Left lobe of liver (tissue), 2 donors: ENCODE measurements around the gene WARS2. TPM values are rescaled to one million over a fixed set of nuclear protein-coding genes. Genes with fewer than 3 reads are reported as not detected.
A peak's percentile ranks its signal among the peaks of the same experiment; 100 is the strongest.

Experiments used
- ATAC-seq: fragments of 200-7000 bp; cut with Tn5 transposase; one replicate; pipeline ENCODE4 v1.9.1; 2020; ENCODE audit warnings: mild to moderate bottlenecking, moderate library complexity
- DNase-seq: peaks from one replicate; pipeline ENCODE4 v3.0.0-alpha.2; 2020; ENCODE audit warnings: low spot score
- total RNA-seq: library from RNA; stranded (reverse); gene quantifications from one replicate; pipeline ENCODE4 v1.2.1, GENCODE V29; 2021
- donor health status: DM: no; HTN: no; CAD: no; lungs with moderate emphysema.
- donor health status: DM: no; HTN: yes; CAD: no.

The WARS2 gene
- total RNA-seq, 1 donor from 2014 or later, result 4.7 TPM

DNA sequence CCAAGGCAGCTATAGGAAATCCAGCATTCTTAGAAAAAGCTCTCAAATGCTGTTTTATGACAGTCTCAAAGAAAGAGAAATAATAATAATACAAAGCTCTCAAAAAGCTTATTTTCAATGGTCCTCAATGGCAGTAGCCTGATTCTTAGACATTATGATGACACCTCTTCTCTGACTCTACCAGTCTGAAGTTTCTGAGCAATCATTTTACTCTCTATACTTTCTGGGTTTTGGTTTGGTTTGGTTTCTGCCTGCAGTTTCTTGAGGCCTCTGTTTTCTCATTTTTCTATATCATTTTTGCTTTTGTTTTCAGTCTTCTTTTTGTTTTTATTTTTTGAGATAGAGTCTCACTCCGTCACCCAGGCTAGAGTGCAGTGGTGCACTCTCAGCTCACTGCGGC lies 102.1 kb downstream of the WARS2 start:
- no peak for ATAC-seq
- DNase-seq, result no peak

DNA sequence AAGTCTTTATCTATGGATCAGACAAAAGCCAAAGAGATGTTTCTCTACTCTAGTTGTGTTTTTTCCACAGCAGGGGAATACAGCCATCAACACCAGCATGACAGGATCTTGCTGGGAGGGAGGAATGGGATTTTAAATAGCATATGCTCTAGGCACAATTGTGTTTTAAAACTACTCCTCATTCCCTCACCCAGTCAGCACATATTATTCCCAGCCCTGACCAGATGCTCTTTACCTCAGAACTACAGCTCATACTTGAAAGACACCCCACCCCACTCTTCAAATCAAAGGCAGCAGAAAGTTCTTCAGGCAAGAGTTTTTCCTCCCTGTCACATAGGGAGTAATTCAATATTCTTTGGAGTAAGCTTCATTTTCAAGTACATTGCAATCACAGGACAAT lies 106.1 kb downstream of the WARS2 start:
- ATAC-seq (no peak), DNase-seq (no peak)

DNA sequence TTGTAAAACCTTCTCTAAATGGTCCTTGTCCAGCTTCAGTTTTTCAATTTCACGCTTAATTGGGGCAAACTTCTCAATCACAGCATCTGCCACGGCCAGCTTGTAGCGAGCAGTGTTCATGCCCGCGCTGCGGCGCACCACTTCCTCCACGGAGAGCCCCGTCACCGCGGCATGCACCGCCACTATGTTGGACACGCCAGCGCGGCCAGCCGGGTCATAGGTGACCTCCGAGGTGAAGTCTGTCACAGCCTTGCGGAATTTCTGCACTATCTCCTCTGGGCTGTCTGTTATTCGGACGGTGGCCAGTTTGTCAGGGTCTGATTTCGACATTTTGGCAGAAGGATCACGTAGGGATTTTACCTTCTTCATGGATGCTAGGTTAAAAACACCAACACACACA lies 107.5 kb downstream of the WARS2 start:
- ATAC-seq, result no peak
- DNase-seq, result no peak

DNA sequence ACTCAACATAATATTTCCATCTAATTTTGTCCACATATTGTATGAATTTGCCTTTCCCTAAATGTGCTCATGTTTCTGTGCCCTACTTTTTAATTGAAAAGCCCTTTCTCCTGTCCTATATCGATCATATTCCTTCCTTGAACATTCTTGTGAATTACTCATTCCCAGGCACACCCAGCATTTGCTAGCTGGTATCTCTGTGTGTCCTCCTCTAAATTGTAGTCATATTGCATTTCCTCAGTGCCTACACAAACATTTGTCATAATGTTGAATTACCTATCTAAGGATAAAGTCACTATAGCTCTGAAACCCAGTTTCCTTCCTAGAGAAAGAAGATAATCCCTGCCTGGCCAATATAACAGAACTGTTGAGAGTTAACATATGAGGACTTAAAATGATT lies 112.7 kb downstream of the WARS2 start:
- ATAC-seq, result no peak

DNA sequence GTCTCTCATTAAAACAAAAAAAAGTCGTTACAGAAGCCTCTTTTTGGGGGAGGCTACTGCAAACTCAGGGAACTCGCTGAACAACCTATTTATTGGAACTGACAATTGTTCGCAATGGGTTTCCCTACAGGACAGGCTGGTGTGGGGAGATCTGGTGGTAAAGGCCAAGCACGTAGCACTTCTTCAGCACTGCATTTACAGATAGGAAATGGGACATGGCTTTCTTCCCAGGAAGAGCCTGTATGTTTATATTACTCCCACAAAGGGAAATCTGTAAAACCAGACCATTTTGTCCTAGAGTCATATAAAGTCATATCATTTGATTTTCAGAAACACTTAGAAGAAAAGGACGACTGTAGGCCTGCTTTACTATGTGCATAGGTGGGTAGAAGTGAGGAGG lies 113.5 kb downstream of the WARS2 start:
- no peak for ATAC-seq
- DNase-seq, result no peak

More for the DNA sequence above, 112.7 kb downstream of the WARS2 start:
- DNase-seq, result no peak

DNA sequence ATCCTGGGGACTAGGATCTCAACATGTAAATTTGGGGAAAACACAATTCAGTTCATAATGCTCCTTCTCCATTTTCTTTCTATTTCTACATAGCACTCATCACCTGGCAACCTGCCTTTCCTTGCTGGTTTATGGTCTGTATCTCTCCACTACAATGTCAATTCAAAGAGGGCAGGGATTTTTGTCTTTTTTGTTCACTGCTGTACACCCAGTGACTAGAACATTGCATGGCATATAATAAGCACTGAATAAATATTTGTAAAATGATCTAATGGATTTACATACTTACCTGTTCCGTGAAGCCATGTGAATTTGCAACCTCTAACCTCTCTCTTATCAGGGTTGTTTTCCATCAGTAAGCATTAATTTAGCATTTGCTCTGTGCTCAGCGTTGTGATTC lies 124.9 kb downstream of the WARS2 start:
- ATAC-seq, result no peak

DNA sequence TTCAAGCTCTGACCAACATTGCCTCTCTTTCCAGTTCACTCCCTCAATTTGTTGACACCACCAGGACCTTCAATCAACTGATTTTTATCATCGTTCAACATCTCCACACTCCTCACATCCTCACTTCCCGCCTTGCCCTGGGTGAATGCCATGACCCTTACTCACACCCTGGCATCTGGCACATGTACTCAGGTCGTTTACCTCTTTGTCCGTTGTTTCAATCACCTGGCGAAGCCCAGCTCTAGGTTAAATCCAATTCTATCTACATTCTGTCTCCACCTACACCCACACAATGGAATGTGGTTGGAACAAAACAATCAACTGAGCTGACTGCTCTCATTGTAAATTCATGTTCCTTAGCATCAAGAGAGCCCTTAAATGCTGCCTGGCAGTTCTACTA lies 128.1 kb downstream of the WARS2 start:
- ATAC-seq, result no peak

More for the DNA sequence above, 124.9 kb downstream of the WARS2 start:
- no peak for DNase-seq

DNA sequence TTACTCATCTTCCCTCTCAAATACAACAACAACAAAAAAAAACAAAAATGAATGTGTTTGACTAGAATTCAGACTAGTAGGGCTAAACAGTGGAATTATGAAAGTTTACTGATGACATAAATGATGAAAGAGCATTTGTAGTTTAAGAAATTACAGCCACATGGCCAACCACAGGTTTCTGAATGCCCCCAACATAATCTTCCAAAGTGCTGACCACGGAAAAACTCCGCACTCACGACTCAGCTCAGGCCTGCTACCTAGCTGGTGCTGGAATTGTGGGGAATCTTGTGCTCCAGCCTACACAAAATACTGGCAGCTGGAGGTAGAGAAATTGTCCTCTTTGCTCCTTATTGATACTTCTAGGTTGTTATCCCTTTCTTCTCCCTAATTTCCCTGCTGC lies 128.7 kb downstream of the WARS2 start:
- ATAC-seq (no peak), DNase-seq (no peak)

More for the DNA sequence above, 128.1 kb downstream of the WARS2 start:
- no peak for DNase-seq

DNA sequence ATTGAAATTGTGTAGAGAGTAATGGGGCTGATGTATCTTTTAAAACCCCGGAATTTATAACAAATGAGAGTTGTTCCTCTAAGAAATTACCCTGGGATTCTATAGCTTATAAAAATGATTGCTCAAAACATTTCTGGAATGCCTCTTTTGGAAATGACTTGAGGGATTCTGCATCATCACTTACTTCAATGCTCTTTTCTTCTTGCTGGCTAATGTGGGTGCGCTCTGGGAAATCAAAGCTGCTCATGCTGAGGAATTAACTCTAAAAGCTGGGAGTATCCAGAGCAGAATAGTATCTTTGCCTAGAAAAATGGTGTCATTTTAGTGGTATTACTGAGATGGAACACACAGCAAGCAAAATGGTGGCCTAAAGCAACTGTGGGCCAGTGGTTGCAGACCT lies 129.3 kb downstream of the WARS2 start:
- no peak for DNase-seq
- no peak for ATAC-seq

DNA sequence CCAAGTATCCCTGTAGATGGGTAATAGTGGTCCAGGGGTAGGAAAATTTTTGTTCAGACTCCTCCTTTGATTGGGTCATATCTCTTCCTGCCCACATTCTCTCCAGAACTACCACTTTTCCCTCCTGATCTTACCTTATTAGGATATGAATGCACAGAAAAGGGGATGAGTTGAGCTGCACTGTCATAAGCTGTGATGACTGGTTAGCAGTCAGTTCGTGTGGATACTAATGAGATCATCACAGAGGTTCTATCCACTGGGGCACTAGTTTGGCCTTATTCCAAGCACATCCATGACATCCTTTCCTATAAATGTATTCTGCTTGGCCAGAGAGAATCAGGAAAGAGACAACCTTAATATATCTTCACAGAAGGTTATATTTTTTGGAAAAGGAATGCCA lies 130.3 kb downstream of the WARS2 start:
- DNase-seq (no peak), ATAC-seq (no peak)

DNA sequence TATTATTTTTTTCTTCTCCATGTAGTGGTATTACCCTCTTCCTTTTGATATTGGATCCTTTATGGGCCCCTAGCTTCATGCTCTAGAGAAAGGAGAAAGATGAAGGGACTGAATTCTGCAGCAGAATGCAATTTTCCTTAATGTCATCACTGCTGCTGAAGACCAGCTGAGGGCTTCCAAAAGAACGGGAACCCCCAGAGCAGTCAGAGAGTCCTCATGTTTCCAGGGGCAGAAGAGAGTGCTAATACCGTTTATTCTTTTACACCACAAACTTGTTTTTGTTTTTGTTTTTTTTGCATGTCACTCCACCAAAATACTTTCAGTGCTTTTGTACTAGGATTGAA lies 131.2 kb downstream of the WARS2 start:
- DNase-seq (no peak), ATAC-seq (no peak)

DNA sequence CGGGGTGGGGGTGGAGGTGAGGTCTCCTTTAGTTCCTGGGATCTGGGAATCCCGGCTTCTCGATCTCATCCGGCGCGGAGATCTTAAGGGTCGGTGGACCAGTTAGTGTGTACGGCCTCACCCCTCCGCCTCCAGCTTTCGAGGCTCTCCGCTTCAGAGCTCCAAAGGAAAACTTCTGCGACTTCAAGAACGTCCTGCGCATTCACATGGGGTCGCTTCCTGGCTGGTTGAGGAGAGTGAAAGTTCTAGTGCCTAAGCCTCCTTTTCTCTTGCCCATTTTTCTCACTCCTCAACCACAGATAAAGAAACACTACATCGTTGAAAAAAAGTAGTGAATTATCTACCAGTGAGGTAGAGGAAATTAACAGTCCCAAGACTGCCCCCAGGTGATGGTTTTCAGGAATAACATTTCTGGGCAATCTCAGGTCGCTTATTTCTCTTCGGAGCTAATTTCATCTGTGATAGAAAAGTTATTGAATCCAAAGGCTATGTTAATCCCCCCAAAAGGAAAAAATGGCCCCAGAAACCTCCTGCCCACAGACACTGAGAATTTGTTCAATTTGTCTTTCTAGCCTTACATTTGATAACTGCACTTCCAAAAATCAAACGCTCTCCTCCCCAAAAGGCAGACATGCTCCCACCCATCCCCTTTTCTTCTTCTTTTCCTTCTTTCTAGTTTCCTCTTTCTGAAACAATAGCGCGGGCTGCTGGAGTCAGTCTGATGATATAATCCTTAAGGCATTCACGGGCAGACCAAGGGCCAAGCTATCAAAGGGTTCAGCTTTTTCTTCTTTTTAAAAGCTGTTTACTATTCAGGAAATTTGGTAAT lies 131.8 kb downstream of the WARS2 start:
- no peak for DNase-seq
- ATAC-seq, result peak; percentile 91

DNA sequence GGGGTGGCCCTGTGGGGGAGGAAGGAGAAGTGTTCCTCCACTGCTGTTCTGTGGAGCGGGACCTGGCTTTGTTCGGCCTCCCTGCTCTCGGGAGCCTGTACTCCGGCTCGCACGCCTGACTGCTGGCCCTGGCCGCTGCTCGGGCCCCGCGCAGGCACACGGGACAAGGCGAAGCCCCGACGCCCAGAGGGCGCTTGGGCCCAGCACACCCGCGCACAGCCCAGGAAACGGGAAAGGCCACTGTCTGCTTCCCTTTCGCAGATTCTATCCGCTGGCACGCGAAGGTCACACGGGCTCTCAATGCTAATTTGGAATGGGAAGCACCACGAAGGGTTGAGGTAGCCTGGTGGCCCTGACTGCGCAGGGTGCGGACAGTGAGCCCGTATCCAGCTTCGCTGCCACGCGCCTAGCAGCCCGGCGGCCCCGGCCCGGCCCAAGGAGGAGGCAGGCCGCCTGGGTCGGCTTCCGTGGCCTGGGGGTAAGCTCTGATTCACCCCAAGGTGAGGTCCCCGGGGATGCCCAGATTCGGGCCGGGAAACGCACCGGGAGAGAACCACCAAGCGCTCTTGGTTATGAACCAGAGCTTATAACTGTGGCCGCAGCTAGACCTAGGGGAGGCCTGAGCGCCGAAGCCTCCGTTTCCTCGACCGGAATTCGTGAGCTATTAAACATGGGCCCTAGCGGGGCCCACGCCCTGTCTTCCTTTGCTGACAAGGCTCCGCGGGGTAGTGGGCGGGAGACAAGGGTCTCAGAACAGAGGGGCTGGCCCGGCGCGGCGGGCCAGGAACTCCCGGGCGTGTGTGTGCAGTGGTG lies 132.6 kb downstream of the WARS2 start:
- ATAC-seq, result peak; percentile 65

DNA sequence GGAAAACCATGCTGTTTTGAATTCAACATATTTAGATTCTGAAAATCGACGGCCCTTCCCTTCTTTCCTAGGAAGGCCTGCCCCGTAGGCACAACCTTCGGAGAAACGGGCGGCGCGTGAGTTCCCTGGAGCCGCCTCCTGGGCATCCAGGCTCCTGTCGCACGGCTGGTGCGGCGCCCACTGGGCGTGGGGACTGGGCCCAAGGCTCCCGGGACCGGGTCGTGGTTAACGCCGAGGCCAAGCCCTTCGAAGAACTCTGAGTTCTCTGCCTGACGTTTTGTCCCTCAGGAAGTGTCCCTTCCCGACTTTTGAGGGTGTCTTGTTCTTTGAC lies 133.1 kb downstream of the WARS2 start:
- ATAC-seq, result no peak
- no peak for DNase-seq

More for the DNA sequence above, 132.6 kb downstream of the WARS2 start:
- no peak for DNase-seq

DNA sequence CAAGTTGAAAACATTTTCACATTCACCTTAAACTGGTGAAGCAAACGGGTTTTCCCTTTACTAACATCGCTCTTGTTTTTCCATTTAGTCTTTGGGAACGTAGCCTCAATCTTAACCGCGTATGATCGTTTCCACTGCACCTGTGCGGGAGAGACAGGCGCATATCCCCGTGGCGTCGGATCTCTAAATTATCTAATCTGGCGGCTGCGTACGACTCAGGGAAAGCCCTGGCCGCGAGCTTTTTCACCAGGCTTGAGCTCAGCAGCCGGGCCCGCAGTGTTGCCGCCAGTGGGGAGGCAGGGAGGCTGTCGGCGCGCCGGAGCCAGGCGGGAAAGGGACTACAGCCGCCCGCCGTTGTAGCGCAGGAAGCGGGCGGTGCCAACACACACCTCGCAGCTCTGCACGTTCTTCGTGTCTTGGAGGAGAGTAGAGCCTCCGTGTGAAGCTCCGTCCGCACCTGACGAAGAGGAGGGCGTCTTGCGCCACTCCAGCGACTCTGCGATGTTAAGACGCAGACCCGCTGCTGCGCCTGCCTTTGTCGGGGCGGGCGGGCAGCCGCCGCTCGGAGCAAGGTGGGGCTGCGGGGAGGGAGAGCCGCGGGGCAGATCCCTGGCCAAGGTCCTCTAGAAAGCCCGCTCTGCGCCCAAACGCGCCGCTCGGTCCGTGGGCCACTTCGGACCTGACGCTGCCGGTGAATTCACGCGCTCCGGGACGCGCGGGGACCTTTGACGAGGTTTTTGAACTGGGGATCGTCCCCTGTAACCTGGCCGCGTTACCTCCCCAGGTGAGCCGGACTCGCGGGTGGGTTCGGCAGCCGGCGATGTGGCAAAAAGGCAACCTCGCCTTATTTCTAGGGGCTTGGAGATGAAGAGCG lies 133.8 kb downstream of the WARS2 start:
- no peak for DNase-seq
- no peak for ATAC-seq

DNA sequence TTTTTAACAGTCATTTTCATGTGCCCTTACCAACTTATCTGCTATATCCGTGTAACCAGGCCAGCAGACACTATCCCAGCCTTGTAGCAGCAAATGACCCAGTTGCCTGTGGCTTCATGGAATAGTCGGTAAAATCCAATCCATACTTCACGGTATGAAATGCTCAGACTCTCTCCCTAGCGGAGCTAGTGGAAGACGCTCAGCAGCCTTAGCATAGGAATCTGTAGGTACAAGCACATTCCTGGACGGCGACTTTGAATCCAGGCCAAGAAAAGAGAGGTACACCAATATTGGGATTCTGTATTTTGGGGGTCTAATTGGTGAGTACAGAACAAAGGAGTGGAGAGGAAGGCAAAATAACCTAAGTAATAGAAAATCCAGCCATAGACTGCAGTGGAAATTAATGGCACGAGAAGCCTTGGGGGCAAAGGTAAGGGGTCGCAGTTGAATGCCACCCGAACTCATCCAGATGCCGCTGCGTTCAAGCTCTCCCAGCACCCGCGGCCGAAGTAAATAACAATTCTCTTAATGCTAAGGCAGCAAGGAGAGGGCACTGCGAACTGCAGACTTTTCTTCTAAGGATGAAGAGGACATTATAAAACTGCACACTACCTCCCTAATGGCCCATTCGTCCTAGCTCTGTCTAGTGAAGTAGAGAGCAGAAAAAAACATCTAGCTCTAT lies 134.6 kb downstream of the WARS2 start:
- ATAC-seq (no peak), DNase-seq (no peak)

DNA sequence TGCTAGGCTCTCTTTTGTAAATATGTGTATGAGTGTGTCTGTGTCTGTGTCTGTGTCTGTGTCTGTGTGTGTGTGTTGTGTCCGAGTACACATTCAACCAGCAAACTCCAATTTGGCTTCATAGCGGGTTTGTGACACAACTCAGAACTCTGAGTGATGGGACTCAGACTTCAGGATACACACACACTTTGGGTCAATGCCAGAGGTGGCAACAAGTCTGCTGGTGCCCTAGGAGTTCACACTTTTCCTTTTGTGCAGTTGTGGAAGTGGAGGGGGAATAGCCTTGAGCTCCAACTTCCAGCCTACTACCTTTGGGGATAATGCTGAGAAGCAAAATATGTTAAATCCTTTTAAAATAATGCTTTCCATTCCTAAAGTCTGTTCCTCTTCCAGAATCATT lies 135.7 kb downstream of the WARS2 start:
- DNase-seq (no peak), ATAC-seq (no peak)

DNA sequence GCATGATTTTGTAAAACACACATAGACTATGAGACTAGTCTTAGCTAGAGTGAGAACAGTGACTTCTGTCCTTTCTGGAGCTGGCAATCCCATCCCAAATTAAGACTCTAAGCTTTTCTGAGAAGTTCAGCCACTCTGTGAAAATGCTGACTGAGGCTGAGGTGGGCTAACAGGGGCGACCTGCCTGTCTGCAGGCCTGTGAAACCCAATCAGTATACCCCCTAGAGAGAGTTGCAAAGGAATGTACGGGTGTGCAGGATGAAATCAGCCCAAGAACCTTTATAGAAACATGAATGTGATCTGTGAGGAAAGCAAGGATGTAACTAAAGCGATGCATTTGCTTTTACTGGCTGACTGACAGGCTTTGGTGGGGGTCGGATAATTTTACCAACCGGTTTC lies 136.3 kb downstream of the WARS2 start:
- DNase-seq, result no peak

DNA sequence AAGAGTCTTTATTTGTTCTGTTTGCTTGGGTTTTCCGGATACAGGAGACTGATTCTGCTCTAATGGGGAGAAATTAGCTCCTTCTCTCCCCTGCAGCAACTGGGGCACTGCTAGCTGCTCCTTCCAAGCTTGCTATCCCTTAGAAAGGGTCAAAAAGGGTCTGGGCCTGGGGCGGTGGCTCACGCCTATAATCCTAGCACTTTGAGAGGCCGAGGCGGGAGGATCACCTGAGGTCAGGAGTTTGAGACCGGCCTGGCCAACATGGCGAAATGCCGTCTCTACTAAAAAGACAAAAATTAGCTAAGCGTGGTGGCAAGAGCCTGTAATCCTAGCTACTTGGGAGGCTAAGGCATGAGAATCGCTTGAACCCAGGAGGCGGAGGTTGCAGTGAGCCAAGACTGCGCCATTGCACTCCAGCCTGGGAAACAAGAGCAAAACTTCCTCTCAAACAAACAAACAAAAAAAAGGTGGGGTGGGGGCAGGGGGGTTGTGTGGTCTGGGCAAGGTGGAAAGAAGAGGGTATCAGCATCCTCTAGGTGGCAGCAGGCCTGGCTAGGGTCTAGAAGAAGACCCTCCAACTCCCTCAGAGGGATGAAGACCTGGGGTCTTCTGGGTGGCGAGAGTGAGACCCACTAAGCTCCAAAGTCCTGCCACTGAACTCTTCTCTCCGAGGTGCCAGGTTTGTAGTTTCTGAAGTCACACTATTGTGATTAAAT lies 136.9 kb downstream of the WARS2 start:
- DNase-seq (no peak), ATAC-seq (no peak)

More for the DNA sequence above, 136.3 kb downstream of the WARS2 start:
- ATAC-seq, result no peak

DNA sequence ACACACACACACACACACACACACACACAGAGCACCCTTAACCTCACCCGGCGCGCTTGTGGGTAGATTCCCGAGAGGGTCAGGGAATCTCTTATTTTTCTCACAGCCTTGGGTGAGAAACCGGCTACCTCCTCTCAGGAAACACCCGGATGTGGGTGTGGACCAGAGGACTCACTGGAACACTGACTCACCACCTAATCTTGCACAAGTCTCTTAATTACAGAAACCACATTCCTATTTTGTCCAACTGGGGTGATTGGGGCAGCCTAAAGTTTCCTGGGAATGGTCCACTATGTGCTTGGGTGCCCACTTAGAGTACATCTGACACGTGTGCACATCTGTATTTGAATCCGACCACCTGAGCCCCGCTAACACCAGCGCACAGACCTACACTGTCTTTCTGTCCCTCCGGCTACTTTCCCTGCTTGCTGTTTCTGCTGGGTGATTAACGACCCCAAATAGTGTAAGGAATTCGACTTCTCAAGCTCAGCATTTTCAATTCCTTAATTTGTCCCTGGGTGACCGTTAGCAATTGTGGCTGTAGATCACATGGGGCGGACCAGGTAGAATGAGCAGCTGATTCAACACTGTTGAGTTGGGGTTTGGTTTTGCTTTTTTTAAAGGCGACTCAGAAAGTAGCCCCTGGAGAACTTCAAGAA lies 138.3 kb downstream of the WARS2 start:
- ATAC-seq (no peak), DNase-seq (no peak)
